ENCODE results near the gene GPR52. TPM values are rescaled to one million over a fixed set of nuclear protein-coding genes. Genes with fewer than 3 reads are reported as not detected.
A peak's percentile ranks its signal among the peaks of the same experiment; 100 is the strongest.

GPR52 gene
- total RNA-seq, 1 donor from 2014 or later: 1.1 TPM

DNA sequence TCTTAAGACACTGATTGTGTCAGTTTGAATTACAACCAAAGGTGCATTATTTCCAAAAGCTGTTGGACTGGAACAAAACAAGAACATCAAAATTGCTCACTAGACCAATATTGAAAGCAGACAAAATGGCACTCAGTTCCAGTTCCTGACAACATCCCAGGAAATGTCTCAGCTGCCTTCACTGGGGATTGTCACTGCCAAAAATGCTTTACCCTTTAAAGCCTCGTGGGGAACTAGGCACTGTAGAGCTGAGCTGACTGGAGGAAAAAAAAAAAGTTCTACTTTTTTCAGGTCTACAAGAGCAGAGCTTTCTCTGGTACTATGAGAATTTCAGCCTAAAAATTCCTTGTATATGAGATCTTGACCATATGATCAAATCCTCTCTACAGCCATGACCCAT, 21.9 kb downstream of the GPR52 start:
- no peak for DNase-seq
- TF ChIP-seq, protein P1, sequence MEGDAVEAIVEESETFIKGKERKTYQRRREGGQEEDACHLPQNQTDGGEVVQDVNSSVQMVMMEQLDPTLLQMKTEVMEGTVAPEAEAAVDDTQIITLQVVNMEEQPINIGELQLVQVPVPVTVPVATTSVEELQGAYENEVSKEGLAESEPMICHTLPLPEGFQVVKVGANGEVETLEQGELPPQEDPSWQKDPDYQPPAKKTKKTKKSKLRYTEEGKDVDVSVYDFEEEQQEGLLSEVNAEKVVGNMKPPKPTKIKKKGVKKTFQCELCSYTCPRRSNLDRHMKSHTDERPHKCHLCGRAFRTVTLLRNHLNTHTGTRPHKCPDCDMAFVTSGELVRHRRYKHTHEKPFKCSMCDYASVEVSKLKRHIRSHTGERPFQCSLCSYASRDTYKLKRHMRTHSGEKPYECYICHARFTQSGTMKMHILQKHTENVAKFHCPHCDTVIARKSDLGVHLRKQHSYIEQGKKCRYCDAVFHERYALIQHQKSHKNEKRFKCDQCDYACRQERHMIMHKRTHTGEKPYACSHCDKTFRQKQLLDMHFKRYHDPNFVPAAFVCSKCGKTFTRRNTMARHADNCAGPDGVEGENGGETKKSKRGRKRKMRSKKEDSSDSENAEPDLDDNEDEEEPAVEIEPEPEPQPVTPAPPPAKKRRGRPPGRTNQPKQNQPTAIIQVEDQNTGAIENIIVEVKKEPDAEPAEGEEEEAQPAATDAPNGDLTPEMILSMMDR (IDR thresholded peaks at IDR 0.05; ENCODE audit: partially characterized antibody, unreplicated experiment): no peak
- no peak overlapping the region for H3K4me3 Mint-ChIP-seq (ENCODE audit: unreplicated experiment)
- no peaks in the 10 kb centered on the region for H3K9me3 Mint-ChIP-seq (ENCODE audit: unreplicated experiment)
- H3K36me3 Mint-ChIP-seq (ENCODE audit: unreplicated experiment): no peaks in the 10 kb centered on the region
- H3K4me1 Mint-ChIP-seq (ENCODE audit: low read depth, unreplicated experiment): no peaks in the 10 kb centered on the region
- H3K27me3 Mint-ChIP-seq (ENCODE audit: unreplicated experiment): no peaks in the 10 kb centered on the region
- H3K27ac Mint-ChIP-seq (ENCODE audit: unreplicated experiment): no peak overlapping the region

DNA sequence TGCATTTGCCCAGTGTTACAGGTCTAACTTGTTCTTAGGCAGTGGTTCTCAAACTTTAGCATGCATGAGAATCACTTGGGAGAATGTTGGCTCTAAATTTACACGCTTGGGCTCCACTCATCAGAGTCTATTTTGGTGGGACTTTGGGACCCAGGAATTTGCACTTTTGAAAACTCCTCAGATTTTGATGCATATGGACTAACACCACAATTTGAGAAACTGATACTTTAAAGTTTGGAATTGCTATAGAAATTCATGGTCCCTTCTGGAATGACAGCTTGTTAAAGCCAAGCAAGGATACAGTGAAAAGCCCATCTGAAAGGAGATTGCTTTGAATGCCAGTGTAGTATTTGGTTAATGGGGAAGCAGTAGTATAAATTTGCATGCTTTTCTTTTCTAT, 31.5 kb downstream of the GPR52 start:
- TF ChIP-seq, protein P1 (IDR thresholded peaks at IDR 0.05; ENCODE audit: partially characterized antibody, unreplicated experiment): no peak
- DNase-seq: no peak
- H3K4me1 Mint-ChIP-seq (ENCODE audit: low read depth, unreplicated experiment): peaks cover 2% of the 10 kb centered on the region
- H3K9me3 Mint-ChIP-seq (ENCODE audit: unreplicated experiment): no peaks in the 10 kb centered on the region
- H3K4me3 Mint-ChIP-seq (ENCODE audit: unreplicated experiment): no peak overlapping the region
- H3K27ac Mint-ChIP-seq (ENCODE audit: unreplicated experiment): no peak overlapping the region
- no peaks in the 10 kb centered on the region for H3K36me3 Mint-ChIP-seq (ENCODE audit: unreplicated experiment)
- H3K27me3 Mint-ChIP-seq (ENCODE audit: unreplicated experiment): no peaks in the 10 kb centered on the region

GRCh38 chr1:174480324-174480723, 32.6 kb downstream of the GPR52 start:
- TF ChIP-seq, protein P1 (IDR thresholded peaks at IDR 0.05; ENCODE audit: partially characterized antibody, unreplicated experiment): no peak
- Mint-ChIP-seq H3K36me3 (ENCODE audit: unreplicated experiment) (no peaks in the 10 kb centered on the region), H3K27me3 (ENCODE audit: unreplicated experiment) (peaks cover 2% of the 10 kb centered on the region), H3K4me3 (ENCODE audit: unreplicated experiment) (no peak overlapping the region), H3K27ac (ENCODE audit: unreplicated experiment) (no peak overlapping the region), H3K9me3 (ENCODE audit: unreplicated experiment) (no peaks in the 10 kb centered on the region), H3K4me1 (ENCODE audit: low read depth, unreplicated experiment) (peaks cover 2% of the 10 kb centered on the region)
- DNase-seq: no peak

DNA sequence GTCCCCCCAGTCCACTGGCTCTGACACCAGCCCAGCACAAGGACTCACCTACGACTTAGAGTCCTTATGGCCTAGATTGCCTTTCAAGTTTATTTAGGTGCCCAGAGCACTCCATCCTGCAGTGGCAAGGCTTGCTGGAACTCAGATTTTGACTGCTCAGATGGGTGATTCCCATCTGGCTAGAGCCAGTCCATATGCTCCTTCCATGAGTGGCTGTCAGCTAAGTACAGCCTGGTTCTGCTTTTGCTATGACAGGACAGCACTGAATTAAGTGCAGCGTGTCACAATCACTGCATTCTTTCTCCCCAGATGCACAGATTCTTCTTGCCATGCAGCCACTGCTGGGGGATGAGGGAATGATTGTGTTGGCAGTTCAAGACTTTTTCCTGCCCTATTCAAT, 43.8 kb downstream of the GPR52 start:
- Mint-ChIP-seq H3K36me3 (ENCODE audit: unreplicated experiment) (no peaks in the 10 kb centered on the region), H3K27me3 (ENCODE audit: unreplicated experiment) (no peaks in the 10 kb centered on the region), H3K27ac (ENCODE audit: unreplicated experiment) (no peak overlapping the region), H3K4me1 (ENCODE audit: low read depth, unreplicated experiment) (peaks cover 6% of the 10 kb centered on the region), H3K9me3 (ENCODE audit: unreplicated experiment) (peaks cover 2% of the 10 kb centered on the region), H3K4me3 (ENCODE audit: unreplicated experiment) (no peak overlapping the region)
- peak; percentile 15 for DNase-seq
- TF ChIP-seq, protein P1 (IDR thresholded peaks at IDR 0.05; ENCODE audit: partially characterized antibody, unreplicated experiment): no peak

DNA sequence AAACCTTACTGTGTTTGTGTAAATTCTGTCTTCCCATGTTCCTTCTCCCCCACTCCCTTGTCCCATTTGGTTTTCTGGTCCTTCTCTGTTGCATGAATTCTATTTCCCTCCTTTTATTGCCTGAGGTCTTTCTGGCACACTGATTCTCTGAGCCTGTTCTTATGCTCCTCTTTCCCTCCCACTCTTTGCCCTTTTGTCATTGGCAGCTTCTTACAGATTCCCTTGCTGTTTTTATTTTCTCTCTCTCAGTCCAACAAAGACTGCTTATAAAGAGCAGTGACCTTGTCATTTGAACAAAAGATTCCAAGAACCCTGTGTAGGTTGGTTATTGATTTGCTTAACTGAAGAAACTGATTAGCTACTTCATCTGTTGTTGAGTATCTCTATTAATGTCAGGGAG, 49.7 kb downstream of the GPR52 start:
- Mint-ChIP-seq H3K36me3 (ENCODE audit: unreplicated experiment) (no peaks in the 10 kb centered on the region), H3K9me3 (ENCODE audit: unreplicated experiment) (peaks cover 2% of the 10 kb centered on the region), H3K4me1 (ENCODE audit: low read depth, unreplicated experiment) (no peaks in the 10 kb centered on the region), H3K27me3 (ENCODE audit: unreplicated experiment) (no peaks in the 10 kb centered on the region), H3K4me3 (ENCODE audit: unreplicated experiment) (no peak overlapping the region), H3K27ac (ENCODE audit: unreplicated experiment) (no peak overlapping the region)
- TF ChIP-seq, protein P1 (IDR thresholded peaks at IDR 0.05; ENCODE audit: partially characterized antibody, unreplicated experiment): no peak
- no peak for DNase-seq
